HG03571 (cell line): ENCODE measurements around the gene SLC35F6.

Experiments
- ATAC-seq: cut with Tn5 transposase; IDR thresholded peaks from one replicate; pipeline ENCODE4 v1.9.1; 2021; ENCODE audit not compliant: unreplicated experiment

The SLC35F6 gene

GRCh38 chr2:26764078-26764887 is at the start of gene SLC35F6:
TSS of gene SLC35F6 (plus strand) at chr2:26764284. CDS start at chr2:26764350, 66 bp downstream.
- ATAC-seq, result peak; percentile 65

GRCh38 chr2:26715528-26716270 is 48.4 kb upstream of the SLC35F6 start:
- ATAC-seq, result no peak

GRCh38 chr2:26716340-26716739 is 47.7 kb upstream of the SLC35F6 start:
- no peak for ATAC-seq

GRCh38 chr2:26716769-26717168 is 47.3 kb upstream of the SLC35F6 start:
- ATAC-seq, result no peak

- ATAC-seq, result no peak
These were observed 46.7 kb upstream of the SLC35F6 start for GRCh38 chr2:26717362-26717761.

- no peak for ATAC-seq
These were observed 45.0 kb upstream of the SLC35F6 start for GRCh38 chr2:26718949-26719686.

- no peak for ATAC-seq
These were observed 43.6 kb upstream of the SLC35F6 start for GRCh38 chr2:26720322-26721114.

GRCh38 chr2:26721115-26722032 is 42.7 kb upstream of the SLC35F6 start:
- no peak for ATAC-seq

- ATAC-seq, result no peak
These were observed 41.8 kb upstream of the SLC35F6 start for GRCh38 chr2:26722328-26722727.

GRCh38 chr2:26722911-26723310 is 41.2 kb upstream of the SLC35F6 start:
- no peak for ATAC-seq

GRCh38 chr2:26723475-26723874 is 40.6 kb upstream of the SLC35F6 start:
- no peak for ATAC-seq

- no peak for ATAC-seq
These were observed 39.9 kb upstream of the SLC35F6 start for GRCh38 chr2:26723991-26724750.

GRCh38 chr2:26724784-26725520 is 39.1 kb upstream of the SLC35F6 start:
- no peak for ATAC-seq

- no peak for ATAC-seq
These were observed 38.6 kb upstream of the SLC35F6 start for GRCh38 chr2:26725521-26725820.

GRCh38 chr2:26726228-26726627 is 37.9 kb upstream of the SLC35F6 start:
- no peak for ATAC-seq

- ATAC-seq, result no peak
These were observed 36.2 kb upstream of the SLC35F6 start for GRCh38 chr2:26727641-26728561.

GRCh38 chr2:26729311-26729710 is 34.8 kb upstream of the SLC35F6 start:
- no peak for ATAC-seq
